DOHH2 (cell line): ENCODE measurements around the gene NHERF1.
A peak's percentile ranks its signal among the peaks of the same experiment; 100 is the strongest.

Experiments
- H3F3A ChIP-seq: fragments of 200-600 bp; sonication (generic), shearing (Covaris generic); 2 replicates; pipeline ENCODE4 v1.6.0; 2016; ENCODE audit warnings: antibody characterized with exemption, mild to moderate bottlenecking; ENCODE audit not compliant: control insufficient read depth, insufficient read depth
- H3K27ac ChIP-seq: fragments of 200-600 bp; sonication (generic); 2 replicates; pipeline ENCODE4 v1.5.1; 2014; ENCODE audit warnings: low read depth, mild to moderate bottlenecking, low read length, moderate library complexity
- H3K27me3 ChIP-seq: fragments of 200-600 bp; sonication (generic); 2 replicates; pipeline ENCODE4 v1.6.1; 2014; ENCODE audit warnings: mild to moderate bottlenecking, low read length, mixed read lengths; ENCODE audit not compliant: control insufficient read depth
- H3K36me3 ChIP-seq: fragments of 200-600 bp; sonication (generic); 2 replicates; pipeline ENCODE4 v1.6.1; 2014; ENCODE audit warnings: mild to moderate bottlenecking, low read length, moderate library complexity, mixed read lengths; ENCODE audit not compliant: control insufficient read depth
- H3K4me1 ChIP-seq: fragments of 200-600 bp; sonication (generic); 2 replicates; pipeline ENCODE4 v1.6.1; 2014; ENCODE audit warnings: mild to moderate bottlenecking, low read length, mixed read lengths; ENCODE audit not compliant: control insufficient read depth
- H3K4me2 ChIP-seq: fragments of 200-600 bp; sonication (generic); 2 replicates; pipeline ENCODE4 v1.6.0; 2014; ENCODE audit warnings: mild to moderate bottlenecking, low read length, moderate library complexity
- H3K4me3 ChIP-seq: fragments of 200-600 bp; sonication (generic); 2 replicates; pipeline ENCODE4 v1.5.1; 2014; ENCODE audit warnings: mild to moderate bottlenecking, low read length, mixed read lengths
- H3K79me2 ChIP-seq: fragments of 200-600 bp; sonication (generic); 2 replicates; pipeline ENCODE4 v1.6.1; 2014; ENCODE audit warnings: mild to moderate bottlenecking, low read length, mixed read lengths; ENCODE audit not compliant: control insufficient read depth
- H3K9me2 ChIP-seq: fragments of 200-600 bp; sonication (generic); replicated peaks from 2 replicates; pipeline ENCODE4 v1.6.1; 2014; ENCODE audit warnings: mild to moderate bottlenecking, low read length, mixed read lengths; ENCODE audit not compliant: control insufficient read depth
- H3K9me3 ChIP-seq: fragments of 200-600 bp; sonication (generic); 2 replicates; pipeline ENCODE4 v1.6.1; 2014; ENCODE audit warnings: antibody characterized with exemption, low read length, mixed read lengths; ENCODE audit not compliant: control insufficient read depth, insufficient read depth
- H4K20me1 ChIP-seq: fragments of 200-600 bp; sonication (generic); 2 replicates; pipeline ENCODE4 v1.6.0; 2014; ENCODE audit warnings: low read depth, mild to moderate bottlenecking, antibody characterized with exemption, low read length, moderate library complexity; ENCODE audit not compliant: control insufficient read depth, insufficient read depth
- CTCF ChIP-seq: fragments of 200-600 bp; sonication (generic); IDR thresholded peaks from one replicate; pipeline ENCODE4 v1.5.1; 2014; ENCODE audit warnings: antibody characterized with exemption, mild to moderate bottlenecking, low read depth, low read length; ENCODE audit not compliant: poor library complexity, severe bottlenecking
- EZH2phosphoT487 ChIP-seq: fragments of 200-600 bp; sonication (generic); IDR thresholded peaks from 2 replicates; pipeline ENCODE4 v1.6.1; 2017; ENCODE audit warnings: borderline replicate concordance, mild to moderate bottlenecking, antibody characterized with exemption, low read length, moderate library complexity, mixed read lengths

The NHERF1 gene

DNA sequence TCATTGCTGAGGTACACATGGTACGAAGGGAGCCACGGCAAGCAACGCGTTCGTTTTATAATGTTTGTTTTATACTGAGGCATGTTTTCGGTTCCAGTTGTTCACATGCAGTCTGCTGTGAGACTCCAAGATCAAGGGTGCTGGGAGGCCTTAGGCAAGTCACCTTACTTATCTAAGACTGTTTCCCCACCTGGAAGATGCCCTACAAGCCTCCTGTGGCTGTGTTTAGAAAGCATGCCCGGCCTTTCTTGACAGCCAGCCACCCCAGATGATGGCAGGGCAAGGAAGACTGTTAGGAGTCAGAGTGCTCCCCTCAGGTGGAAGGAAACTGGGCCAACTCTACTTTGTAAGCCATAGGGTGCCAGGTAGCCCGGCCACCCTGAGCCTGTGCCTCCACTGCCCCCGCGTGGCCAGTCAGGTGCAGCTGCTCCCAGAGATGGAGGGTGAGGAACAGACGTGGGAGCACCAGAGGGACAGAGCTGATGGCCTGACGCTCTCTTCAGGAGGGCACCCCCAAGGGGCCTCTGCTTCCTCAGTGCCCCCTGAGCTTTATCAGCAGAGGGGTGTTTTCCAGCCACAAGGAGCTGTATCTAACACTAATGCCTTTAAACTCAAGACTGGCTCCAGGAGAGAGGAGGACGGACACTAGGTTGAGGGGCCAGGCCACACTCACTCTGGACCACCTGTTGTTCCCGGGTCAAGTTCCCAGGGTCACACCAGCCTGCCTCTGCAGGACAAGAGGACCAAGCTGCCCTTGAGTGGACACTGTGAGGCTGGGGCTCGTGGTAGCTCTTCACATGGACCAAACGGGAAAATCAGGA is 22.3 kb downstream of the NHERF1 start:
- Histone ChIP-seq H3K9me3 (no peaks in the 10 kb centered on the region), H3K4me1 (peaks cover 7% of the 10 kb centered on the region), H3K27ac (no peak overlapping the region), H3K27me3 (no peaks in the 10 kb centered on the region), H3K4me2 (no peak overlapping the region), H3K9me2 (no peaks in the 10 kb centered on the region), H3K4me3 (no peak overlapping the region), H3K79me2 (peaks cover 16% of the 10 kb centered on the region), H3F3A (no peaks in the 10 kb centered on the region), H3K36me3 (peaks cover 58% of the 10 kb centered on the region), H4K20me1 (no peaks in the 10 kb centered on the region)
- peak; percentile 90 for TF ChIP-seq CTCF
- no peak for TF ChIP-seq EZH2phosphoT487

DNA sequence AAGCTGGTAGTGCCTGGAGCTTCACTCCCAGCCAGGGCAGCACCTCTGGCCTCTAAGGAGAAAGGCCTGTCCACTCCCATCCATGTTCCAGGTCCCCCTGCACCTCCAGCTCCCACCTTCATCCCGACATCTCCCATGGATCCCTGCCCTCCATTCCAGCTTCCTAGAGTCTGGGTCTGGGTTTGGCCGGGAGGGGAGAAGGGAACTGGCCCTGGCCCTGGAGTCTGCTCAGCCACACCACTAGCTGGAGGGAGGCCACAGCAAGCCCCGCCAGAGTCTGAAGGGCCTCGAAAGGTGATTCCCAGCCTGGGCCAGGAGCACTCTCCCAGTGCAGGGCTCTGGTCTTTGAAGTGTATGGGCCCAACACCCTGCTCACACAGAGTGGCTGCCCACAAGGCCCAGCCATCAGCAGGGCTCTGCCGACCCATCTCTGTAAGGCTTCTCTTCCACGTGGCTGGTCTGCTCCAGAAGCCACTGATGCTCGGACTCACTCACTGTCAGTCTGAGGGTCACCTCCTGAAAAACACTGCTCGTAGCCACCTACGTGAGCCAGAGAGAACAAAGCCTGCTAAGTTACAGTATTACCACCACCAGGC is 23.0 kb downstream of the NHERF1 start:
- H3K27me3 ChIP-seq: no peaks in the 10 kb centered on the region
- H3K9me3 ChIP-seq: no peaks in the 10 kb centered on the region
- H3K4me3 ChIP-seq: no peak overlapping the region
- H4K20me1 ChIP-seq: no peaks in the 10 kb centered on the region
- no peaks in the 10 kb centered on the region for H3K9me2 ChIP-seq
- peaks cover 20% of the 10 kb centered on the region for H3K79me2 ChIP-seq
- no peaks in the 10 kb centered on the region for H3F3A ChIP-seq
- H3K27ac ChIP-seq: no peak overlapping the region
- peaks cover 58% of the 10 kb centered on the region for H3K36me3 ChIP-seq
- no peak for TF ChIP-seq CTCF
- H3K4me1 ChIP-seq: peaks cover 7% of the 10 kb centered on the region
- H3K4me2 ChIP-seq: no peak overlapping the region

DNA sequence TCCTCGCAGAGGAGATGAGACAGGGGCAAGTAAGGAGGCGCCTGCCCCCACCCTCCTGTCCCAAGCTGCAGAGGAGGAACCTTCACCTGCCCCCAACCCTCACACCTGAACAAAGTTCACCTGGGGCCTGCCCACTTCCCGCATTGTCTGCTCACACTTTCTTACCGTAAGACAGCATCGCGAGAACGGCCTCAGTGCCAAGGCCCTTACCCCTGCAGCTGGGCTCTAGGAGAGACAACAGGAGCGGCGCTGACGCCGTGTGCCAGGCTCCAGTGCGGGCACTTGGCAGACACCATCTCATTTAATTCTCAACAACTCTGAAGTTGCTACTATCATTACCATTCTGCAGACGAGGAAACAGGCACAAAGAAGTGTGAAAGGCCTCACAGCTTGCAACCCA is 23.6 kb downstream of the NHERF1 start:
- H3K79me2 ChIP-seq: peaks cover 20% of the 10 kb centered on the region
- no peak overlapping the region for H3K4me2 ChIP-seq
- no peaks in the 10 kb centered on the region for H4K20me1 ChIP-seq
- H3K4me3 ChIP-seq: no peak overlapping the region
- no peak for TF ChIP-seq EZH2phosphoT487
- no peak for TF ChIP-seq CTCF
- H3F3A ChIP-seq: no peaks in the 10 kb centered on the region
- peaks cover 11% of the 10 kb centered on the region for H3K4me1 ChIP-seq
- no peak overlapping the region for H3K27ac ChIP-seq
- H3K36me3 ChIP-seq: peaks cover 58% of the 10 kb centered on the region
- no peaks in the 10 kb centered on the region for H3K9me3 ChIP-seq
- H3K9me2 ChIP-seq: no peaks in the 10 kb centered on the region
- no peaks in the 10 kb centered on the region for H3K27me3 ChIP-seq
